Activated CD4-positive, alpha-beta T cell treated with anti-CD3 and anti-CD28 coated beads, Interleukin-2, amount 50 U/mL, for 24 hours (primary cell): ENCODE measurements around the gene PTTG1.

ENCODE experiments used
- DNase-seq, 2 donors: peaks; one replicate each; pipeline ENCODE4 v3.0.0-alpha.2; 2020; ENCODE audit warnings: low read depth in 1 of 2, low spot score in 1 of 2

Gene PTTG1

DNA sequence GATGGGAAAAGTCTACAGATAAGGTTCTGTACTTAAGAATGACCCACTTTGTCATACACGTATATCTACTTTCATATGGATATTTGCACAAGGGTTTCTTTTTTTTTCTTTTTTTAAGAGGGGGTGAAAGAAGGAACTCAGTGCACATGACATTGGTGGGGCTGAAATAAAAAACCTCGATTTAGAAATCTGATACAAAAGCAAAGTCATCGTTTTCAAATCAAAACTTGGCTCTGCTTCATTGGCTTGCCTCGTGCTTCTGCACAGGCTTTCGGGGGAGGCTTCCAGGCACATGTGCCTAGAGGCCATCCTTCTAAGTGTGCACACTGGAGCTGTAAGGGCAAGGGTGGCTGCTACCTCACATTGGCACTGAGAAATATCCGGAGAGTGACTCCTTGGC lies 31.1 kb downstream of the PTTG1 start:
- DNase-seq: no peak

GRCh38 chr5:160453751-160454150 lies 32.1 kb downstream of the PTTG1 start:
- DNase-seq: no peak

GRCh38 chr5:160455600-160455999 lies 33.9 kb downstream of the PTTG1 start:
- DNase-seq: no peak

DNA sequence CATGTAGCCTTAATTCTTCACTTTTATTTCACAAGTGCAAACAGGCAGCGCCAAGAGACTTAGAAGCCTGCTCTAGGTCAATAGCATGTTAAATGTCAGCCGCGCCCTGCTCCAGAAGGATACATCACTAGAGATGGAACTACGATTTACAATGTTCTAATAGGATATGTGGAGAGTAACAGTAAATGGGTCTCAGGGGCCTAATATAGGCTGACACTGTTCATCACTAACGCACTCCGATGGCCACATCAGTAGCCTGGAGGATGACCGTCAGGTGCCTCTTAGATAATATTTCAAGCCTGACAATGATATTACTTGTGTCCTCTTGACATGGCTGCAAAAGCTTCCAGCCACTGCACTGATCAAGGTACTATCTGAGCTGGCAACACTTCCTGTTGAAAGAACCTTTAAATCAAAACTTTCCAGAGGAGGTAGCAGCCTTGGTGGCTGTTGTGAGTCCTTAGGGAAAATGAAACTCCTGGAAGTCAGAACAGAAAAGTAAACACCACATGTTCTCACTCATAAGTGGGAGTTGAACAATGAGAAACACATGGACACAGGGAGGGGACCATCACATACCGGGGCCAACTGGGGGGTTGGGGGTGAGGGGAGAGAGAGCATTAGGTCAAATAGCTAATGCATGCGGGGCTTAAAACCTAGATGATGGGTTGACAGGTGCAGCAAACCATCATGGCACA lies 35.0 kb downstream of the PTTG1 start:
- no peak for DNase-seq

- DNase-seq: no peak
These were observed 35.6 kb downstream of the PTTG1 start for GRCh38 chr5:160457252-160457651.

DNA sequence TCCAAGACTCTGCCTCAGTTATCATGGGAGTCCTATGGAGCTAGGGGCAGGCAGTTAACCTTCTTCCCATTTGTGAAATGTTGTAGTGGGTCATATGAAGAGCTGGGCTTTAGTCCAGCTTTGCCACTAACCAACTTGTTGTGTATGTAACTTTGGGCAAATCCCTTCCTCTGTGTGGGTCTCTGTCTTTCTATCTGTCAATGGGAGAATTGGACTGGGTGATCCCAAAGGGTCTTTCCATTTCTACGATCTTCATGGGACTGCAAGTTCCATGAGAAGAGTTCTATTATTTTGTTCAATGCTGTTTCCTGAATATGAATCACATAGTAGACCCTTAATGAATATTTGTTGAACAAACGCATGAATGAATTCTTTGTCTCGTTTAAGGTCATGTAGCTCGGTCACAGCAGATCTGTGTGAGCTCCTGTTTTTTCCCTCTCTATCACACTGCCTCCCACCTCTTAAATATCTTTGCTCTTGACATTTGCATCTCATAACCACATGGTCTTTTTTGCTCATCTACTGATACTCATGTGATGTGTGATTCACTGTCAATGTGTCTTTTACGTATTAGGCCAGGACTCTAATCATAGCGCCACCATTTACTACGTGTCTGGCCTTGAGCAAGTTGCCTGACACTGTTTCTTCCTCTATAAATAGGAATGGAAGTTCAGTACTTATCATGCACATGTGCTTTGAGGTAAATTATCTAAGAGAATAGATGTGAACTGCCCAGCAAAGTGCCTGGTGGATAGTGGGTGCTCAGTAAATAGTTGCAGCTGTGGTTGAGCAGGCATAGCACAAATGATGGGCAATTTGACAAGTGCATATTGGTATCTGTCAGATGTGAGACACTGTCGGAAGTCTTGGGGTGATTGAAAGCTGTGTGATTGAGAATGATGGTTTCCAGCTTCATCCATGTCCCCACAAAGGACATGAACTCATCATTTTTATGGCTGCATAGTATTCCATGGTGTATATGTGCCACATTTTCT lies 37.4 kb downstream of the PTTG1 start:
- no peak for DNase-seq

DNA sequence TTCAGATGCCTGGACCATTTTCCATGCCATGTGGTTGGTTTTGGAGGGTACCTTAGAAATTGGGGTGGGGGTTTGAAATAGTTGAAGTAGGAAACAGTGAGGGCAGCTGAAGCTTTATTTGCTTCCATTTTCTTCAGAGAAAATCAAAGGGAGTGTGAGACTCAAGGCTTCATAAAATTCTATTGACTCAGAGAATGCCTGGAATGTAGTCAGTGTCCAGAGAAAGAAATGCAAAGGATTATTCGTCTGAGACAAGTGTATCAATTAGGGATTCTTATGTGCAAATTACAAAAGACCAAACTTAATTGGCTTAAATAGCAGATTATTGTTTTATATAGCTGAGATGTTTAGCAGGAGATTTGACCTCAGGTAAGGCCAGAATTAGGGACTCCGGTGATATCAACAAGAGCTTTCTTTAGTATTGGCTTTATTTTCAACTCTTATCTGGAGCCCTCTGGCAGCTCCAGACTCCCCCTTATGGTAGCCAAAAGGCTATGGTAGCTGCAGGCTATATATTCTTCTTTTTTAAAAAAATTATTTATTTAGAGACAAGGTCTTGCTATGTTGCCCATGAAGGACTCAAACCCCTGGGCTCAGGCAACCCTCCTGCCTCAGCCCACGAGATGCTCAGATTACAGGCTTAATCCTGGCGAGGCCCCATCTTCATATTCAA lies 38.9 kb downstream of the PTTG1 start:
- DNase-seq: no peak

DNA sequence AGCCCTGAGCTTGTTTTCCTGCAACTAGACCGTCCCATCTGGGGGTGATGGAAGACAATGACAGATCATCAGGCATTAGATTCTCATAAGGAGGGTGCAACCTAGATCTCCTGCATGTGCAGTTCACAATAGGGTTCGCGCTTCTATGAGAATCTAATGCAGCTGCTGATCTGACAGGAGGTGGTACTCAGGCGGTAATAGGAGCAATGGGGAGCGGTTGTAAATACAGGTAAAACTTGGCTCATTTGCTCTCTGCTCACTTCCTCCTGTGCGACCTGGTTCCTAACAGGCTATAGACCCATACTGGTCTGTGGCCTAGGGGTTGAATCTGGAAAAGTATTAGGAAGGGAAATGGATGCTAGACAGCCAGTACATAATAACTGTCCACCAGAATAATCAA lies 39.7 kb downstream of the PTTG1 start:
- DNase-seq: no peak

GRCh38 chr5:160462167-160462566 lies 40.5 kb downstream of the PTTG1 start:
- DNase-seq: no peak

DNA sequence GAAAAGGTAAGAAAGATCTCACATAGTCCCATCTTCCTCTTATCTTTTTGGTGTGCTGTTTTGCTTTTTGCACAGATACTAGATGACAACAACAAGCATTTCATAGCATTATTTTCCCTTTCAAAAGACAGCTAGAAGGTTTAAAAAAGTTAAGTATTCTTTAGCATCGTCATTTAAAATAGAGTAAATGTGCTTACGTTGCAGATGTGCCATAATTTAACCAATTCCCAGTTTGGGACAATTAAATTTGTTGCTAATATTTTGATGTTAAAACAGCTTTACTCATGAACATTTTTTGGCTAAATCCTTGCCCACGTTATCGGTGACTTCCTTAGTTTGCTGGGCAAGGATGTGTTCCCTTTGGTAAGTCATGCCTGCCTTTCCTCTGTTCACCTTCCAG lies 41.6 kb downstream of the PTTG1 start:
- no peak for DNase-seq

DNA sequence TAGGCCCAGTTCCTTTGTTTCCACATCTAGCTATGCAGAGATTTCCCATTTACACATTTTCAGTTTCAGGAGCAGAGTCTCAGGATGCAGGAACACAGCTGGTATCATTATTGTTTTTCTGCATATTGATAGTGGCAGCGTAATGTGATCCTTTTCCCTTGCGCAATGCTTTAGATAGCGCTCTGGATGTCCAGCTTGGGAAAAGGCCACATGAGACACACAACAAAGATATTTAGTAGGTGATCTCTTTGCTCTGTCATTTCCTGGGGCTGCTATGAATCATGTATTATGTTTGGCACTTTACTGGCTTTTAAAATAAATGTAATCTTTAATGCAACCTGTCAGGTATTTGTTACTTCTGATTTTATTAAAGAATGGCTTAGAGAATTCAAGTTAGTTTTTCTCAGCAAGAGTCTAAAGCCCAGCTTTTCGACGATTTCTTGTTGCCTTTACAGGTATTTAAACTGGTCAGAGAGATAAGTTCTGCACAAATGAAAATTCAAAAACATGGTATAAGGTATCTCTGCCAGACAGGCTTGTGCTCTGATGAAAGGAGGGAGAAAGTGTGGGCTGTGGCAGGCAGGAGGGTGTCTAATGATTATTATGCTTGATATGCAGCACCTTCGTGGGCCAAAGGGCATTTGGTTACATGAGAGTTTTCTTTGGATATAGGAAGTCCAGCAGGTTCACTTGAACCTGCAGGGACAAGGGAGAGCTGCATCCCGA lies 42.2 kb downstream of the PTTG1 start:
- no peak for DNase-seq

DNA sequence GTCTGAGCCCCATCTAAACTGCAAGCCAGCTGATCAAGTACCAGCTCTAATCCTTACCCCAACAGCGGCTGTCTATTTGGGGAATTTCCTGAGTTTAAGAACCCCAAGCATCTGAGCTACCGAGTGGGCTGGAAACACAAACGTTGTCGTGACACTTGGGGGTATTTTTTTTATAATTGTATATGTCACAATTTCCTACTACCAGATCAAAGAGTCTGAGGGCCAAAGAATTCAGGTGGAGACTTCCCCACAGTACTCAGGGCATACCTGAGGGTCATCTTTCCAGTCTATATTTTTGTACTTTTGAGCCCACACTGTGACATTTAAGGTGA lies 42.8 kb downstream of the PTTG1 start:
- DNase-seq: peak in 1 of 2 donors; percentile 24

GRCh38 chr5:160466116-160466515 lies 44.5 kb downstream of the PTTG1 start:
- DNase-seq: no peak

- no peak for DNase-seq
These were observed 45.4 kb downstream of the PTTG1 start for GRCh38 chr5:160466889-160467554.

DNA sequence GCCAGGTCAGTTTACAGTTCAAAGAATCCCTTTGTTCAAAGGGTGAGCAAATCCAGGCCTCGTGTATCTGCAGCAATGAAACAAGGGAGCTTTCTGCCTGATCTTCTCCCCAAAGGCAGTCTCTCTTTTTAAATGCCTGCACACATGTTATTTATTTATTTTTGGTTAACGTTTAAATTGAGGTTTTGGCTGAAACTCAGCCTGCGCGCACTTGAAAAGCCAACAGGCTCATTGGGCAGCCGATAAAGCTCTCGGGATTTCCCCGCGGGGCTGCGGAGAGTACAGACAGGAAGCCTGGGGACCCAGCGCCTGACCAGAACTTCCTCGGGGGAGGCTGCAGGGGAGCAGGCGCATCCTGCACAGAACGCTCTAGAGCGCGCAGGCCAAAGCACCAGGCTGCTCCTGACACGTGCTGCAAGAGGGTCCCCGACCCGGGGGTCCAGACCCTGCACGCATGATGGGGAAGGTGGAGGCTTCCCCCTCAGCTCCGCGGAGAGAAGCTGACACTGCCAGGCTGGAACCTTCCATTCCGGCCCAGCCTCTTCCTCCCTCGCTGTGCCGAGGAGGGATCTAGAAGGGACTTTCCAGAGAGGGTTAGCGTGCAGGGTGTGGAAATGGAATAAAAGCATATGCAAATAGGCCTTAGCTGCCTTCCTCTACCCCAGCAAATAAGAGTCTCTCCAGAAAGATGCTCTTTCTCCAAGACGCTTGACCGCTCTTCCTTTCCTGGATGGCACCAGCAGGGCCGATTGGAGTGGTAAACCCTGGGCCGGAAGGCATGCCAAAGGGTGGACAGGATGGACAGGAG lies 46.1 kb downstream of the PTTG1 start:
- peak; percentile 49 to 85 for DNase-seq

DNA sequence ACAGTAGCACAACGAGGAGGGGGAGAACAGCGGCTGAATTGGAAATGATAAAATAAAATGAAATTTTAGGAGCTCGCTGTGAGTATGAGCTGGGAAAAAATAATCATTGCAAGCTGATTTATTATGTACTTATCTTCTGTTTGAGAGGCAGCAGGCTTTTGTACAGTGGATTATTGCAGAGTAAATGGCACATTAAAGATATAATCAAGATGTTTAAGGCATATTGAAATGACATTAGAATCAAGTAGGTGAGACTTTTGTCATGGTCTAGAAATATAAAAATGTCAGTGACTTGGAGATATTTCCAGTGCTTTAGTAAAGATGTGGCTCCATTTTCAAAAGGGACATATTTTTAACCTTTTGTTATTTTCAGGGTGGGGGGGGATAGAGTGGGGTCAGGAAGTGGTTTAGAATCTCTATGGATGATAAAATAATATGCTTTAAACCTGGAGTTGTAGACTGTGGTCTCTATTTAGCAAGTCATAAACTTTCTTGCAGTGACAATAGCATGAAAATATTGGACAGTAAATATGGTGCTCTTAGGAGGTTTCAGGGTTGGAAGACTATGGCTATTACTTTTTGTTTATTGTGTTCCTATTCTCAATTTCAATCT lies 46.8 kb downstream of the PTTG1 start:
- no peak for DNase-seq

- no peak for DNase-seq
These were observed 47.8 kb downstream of the PTTG1 start for GRCh38 chr5:160469156-160470144.
